PC-9 (cell line): Measurements from ENCODE around the gene TSPEAR. TPM values are rescaled to one million over a fixed set of nuclear protein-coding genes. Genes with fewer than 3 reads are reported as not detected.

Experiments
- BruUV-seq: library from RNA; stranded (reverse); fragments of 400-500 nt; replicated peaks from 2 replicates; lab custom pipeline; 2021; lab: Mats Ljungman, UMichigan
- CTCF ChIA-PET: fragments of 300-600 bp; sonication (Branson Sonifier 250); formaldehyde crosslinking; loops from one replicate; lab custom pipeline; 2022; ENCODE audit warnings: antibody characterized with exemption; lab: Charles Lee
- POLR2A ChIA-PET: fragments of 300-600 bp; sonication (Branson Sonifier 250); formaldehyde crosslinking; loops from one replicate; lab custom pipeline; 2022; ENCODE audit warnings: antibody characterized with exemption; ENCODE audit not compliant: unreplicated experiment; lab: Charles Lee
- DNase-seq, 2 experiments: peaks; one replicate each; pipeline versions ENCODE4 v3.0.0 to v3.0.0-alpha.2; 2015 to 2022; ENCODE audit warnings: mixed read lengths in 1 of 2
- H2AFZ ChIP-seq: fragments of 200-600 bp; sonication (generic); 2 replicates; pipeline ENCODE4 v1.8.1; 2017; ENCODE audit warnings: antibody characterized with exemption
- H3F3A ChIP-seq: fragments of 200-600 bp; sonication (generic); 2 replicates; pipeline ENCODE4 v1.8.1; 2017; ENCODE audit warnings: antibody characterized with exemption, mild to moderate bottlenecking, low read depth; ENCODE audit not compliant: insufficient read depth
- H3K27ac ChIP-seq: fragments of 200-600 bp; sonication (generic); 2 replicates; pipeline ENCODE4 v1.6.1; 2016; ENCODE audit warnings: mixed run types
- H3K27me3 ChIP-seq: fragments of 200-600 bp; sonication (generic); 2 replicates; pipeline ENCODE4 v1.6.1; 2016; ENCODE audit warnings: low read depth, mixed run types; ENCODE audit not compliant: insufficient read depth
- H3K36me3 ChIP-seq: fragments of 200-600 bp; sonication (generic); 2 replicates; pipeline ENCODE4 v1.6.1; 2016; ENCODE audit warnings: low read depth, mixed run types
- H3K4me1 ChIP-seq: fragments of 200-600 bp; sonication (generic); replicated peaks from 2 replicates; pipeline ENCODE4 v1.6.1; 2016; ENCODE audit warnings: mixed run types; ENCODE audit not compliant: insufficient read depth
- H3K4me2 ChIP-seq: fragments of 200-600 bp; sonication (generic); 2 replicates; pipeline ENCODE4 v1.6.1; 2017; ENCODE audit warnings: mixed run types
- H3K4me3 ChIP-seq: fragments of 200-600 bp; sonication (generic); 2 replicates; pipeline ENCODE4 v1.6.1; 2016; ENCODE audit warnings: mixed run types
- H3K79me2 ChIP-seq: fragments of 200-600 bp; sonication (generic); 2 replicates; pipeline ENCODE4 v1.6.1; 2017; ENCODE audit warnings: low read depth, mixed run types
- H3K9me2 ChIP-seq: fragments of 200-600 bp; sonication (generic); 2 replicates; pipeline ENCODE4 v1.8.1; 2017; ENCODE audit warnings: mild to moderate bottlenecking; ENCODE audit not compliant: insufficient read depth
- H3K9me3 ChIP-seq: fragments of 200-600 bp; sonication (generic); 2 replicates; pipeline ENCODE4 v1.8.1; 2016; ENCODE audit warnings: low read depth; ENCODE audit not compliant: insufficient read depth
- H4K20me1 ChIP-seq: fragments of 200-600 bp; sonication (generic); 2 replicates; pipeline ENCODE4 v1.8.1; 2017; ENCODE audit not compliant: insufficient read depth
- EZH2 ChIP-seq: fragments of 200-600 bp; sonication (generic); IDR thresholded peaks from 2 replicates; pipeline ENCODE4 v1.8.0; 2017; ENCODE audit warnings: antibody characterized with exemption, low read depth
- intact Hi-C: fragments of 100-400 bp; cut with micrococcal nuclease; formaldehyde crosslinking; loops from one replicate; pipeline ENCODE4 v1.10.0; 2022; ENCODE audit not compliant: unreplicated experiment
- total RNA-seq: library from RNA; stranded (reverse); gene quantifications from 2 replicates; pipeline ENCODE4 v1.2.3, GENCODE V29; 2021
- TF ChIP-seq, protein P1 (sequence below): fragments of 200-600 bp; sonication (generic); conservative IDR thresholded peaks from 2 replicates; pipeline ENCODE4 v1.6.1; 2017; ENCODE audit warnings: mixed run types, antibody characterized with exemption, mild to moderate bottlenecking, moderate library complexity

The TSPEAR gene
- total RNA-seq, 1 experiment from 2014 or later = not detected

DNA sequence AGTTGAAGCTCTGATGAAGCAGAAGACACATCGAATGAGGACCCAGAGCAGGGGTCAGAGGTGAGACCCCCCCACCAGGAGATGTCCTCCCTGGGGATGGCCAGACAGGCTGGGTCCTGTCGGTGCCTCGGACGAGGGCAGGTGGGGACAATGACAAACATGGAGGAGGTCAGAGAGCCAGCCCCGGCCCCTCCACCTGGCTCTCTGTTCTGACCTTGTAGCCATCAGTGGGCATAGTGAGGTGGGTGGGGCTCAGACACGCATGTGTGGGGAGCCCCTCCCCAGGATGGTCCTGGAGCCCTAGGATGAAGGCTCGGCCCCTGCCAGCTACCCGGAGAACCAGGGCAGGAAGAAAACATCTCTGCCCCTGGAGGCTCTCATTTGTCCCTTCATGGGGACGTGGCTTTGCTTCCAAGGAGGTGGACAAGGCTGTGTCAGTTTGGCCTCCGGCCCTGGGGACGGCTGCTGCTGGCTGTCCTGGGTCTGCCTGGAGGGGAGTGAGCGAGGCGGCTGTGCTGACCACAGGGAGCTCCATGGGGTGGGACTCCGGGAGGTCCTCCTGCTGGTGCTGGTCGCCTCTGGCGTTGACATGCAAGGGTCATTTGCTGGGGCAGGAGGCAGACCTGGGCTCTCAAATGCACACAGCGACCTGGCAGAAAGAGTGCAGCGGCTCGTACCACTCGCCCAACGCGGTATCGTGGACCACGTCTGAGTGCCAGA, 121.6 kb downstream of the TSPEAR start:
- no peaks in the 10 kb centered on the region for H3K9me3 ChIP-seq
- H3K79me2 ChIP-seq = no peaks in the 10 kb centered on the region
- no peaks in the 10 kb centered on the region for H3F3A ChIP-seq
- no peak overlapping the region for H2AFZ ChIP-seq
- no peak for TF ChIP-seq EZH2
- TF ChIP-seq, protein P1, sequence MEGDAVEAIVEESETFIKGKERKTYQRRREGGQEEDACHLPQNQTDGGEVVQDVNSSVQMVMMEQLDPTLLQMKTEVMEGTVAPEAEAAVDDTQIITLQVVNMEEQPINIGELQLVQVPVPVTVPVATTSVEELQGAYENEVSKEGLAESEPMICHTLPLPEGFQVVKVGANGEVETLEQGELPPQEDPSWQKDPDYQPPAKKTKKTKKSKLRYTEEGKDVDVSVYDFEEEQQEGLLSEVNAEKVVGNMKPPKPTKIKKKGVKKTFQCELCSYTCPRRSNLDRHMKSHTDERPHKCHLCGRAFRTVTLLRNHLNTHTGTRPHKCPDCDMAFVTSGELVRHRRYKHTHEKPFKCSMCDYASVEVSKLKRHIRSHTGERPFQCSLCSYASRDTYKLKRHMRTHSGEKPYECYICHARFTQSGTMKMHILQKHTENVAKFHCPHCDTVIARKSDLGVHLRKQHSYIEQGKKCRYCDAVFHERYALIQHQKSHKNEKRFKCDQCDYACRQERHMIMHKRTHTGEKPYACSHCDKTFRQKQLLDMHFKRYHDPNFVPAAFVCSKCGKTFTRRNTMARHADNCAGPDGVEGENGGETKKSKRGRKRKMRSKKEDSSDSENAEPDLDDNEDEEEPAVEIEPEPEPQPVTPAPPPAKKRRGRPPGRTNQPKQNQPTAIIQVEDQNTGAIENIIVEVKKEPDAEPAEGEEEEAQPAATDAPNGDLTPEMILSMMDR = no peak
- POLR2A ChIA-PET = no interaction called here
- H3K9me2 ChIP-seq = no peaks in the 10 kb centered on the region
- H3K27ac ChIP-seq = no peak overlapping the region
- no peaks in the 10 kb centered on the region for H3K36me3 ChIP-seq
- no TSS peak for BruUV-seq
- H4K20me1 ChIP-seq = no peaks in the 10 kb centered on the region
- no peak for DNase-seq
- CTCF ChIA-PET = no interaction called here
- intact Hi-C loops = no loop called here
- no peaks in the 10 kb centered on the region for H3K4me1 ChIP-seq
- H3K27me3 ChIP-seq = peaks cover 53% of the 10 kb centered on the region
- H3K4me3 ChIP-seq = no peak overlapping the region
- no peak overlapping the region for H3K4me2 ChIP-seq

DNA sequence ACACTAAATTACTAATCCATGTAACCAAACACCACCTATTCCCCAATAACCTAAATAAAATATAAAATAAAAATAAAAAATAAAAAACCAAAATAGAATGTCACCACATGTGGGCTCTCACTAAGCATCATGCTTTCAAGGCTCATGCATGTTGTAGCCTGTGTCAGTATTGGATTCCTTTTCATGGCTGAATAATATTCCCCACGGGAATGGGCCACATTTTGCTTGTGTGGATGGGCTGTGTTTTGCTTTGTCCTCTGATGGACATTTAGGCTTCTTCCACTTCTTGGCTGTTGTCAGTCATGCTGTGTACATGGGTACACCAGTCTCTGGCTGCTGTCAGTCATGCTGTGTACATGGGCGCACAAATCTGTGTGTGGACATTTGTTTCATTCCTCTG, 122.3 kb downstream of the TSPEAR start:
- Histone ChIP-seq H3K79me2 (no peaks in the 10 kb centered on the region), H3K9me3 (no peaks in the 10 kb centered on the region), H3K9me2 (no peaks in the 10 kb centered on the region), H3K27me3 (peaks cover 51% of the 10 kb centered on the region), H3K4me3 (no peak overlapping the region), H3K36me3 (no peaks in the 10 kb centered on the region), H3F3A (no peaks in the 10 kb centered on the region), H3K4me1 (no peaks in the 10 kb centered on the region), H4K20me1 (no peaks in the 10 kb centered on the region), H3K27ac (no peak overlapping the region), H2AFZ (no peak overlapping the region), H3K4me2 (no peak overlapping the region)
- BruUV-seq = no TSS peak
- ChIA-PET CTCF (no interaction called here), POLR2A (no interaction called here)
- no peak for TF ChIP-seq EZH2
- TF ChIP-seq, protein P1 = no peak
- intact Hi-C loops = no loop called here
- DNase-seq = no peak

DNA sequence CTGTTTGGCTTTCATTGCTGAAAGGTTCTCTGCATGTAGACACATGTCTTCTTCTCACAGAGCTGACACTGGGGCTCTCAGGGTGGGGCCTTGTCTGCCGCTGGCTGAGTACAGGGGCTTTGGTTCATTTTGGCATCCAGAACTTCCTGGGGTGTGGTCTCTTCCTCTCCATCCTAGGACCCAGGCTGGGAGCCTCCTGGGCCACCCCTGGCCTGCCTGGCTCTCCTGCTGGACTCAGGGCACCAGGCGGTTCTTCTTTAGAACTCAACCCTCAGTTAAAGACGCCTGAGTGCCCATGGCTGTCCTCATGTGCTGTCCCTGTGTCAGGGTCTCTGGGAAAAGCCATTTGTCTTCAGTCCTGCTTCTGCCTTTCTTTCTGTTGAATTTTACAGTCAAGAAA, 125.5 kb downstream of the TSPEAR start:
- Histone ChIP-seq H3K79me2 (no peaks in the 10 kb centered on the region), H3K9me2 (no peaks in the 10 kb centered on the region), H3F3A (no peaks in the 10 kb centered on the region), H4K20me1 (no peaks in the 10 kb centered on the region), H3K4me1 (no peaks in the 10 kb centered on the region), H3K27me3 (peaks cover 35% of the 10 kb centered on the region), H3K27ac (no peak overlapping the region), H3K36me3 (no peaks in the 10 kb centered on the region), H3K9me3 (no peaks in the 10 kb centered on the region), H3K4me2 (no peak overlapping the region), H3K4me3 (no peak overlapping the region), H2AFZ (no peak overlapping the region)
- POLR2A ChIA-PET = no interaction called here
- CTCF ChIA-PET = no interaction called here
- TF ChIP-seq, protein P1 = no peak
- TF ChIP-seq EZH2 = no peak
- DNase-seq = no peak
- intact Hi-C loops = no loop called here
- BruUV-seq = no TSS peak
